ENCODE results near the gene MANF.
"Not testable (repeated sequence)": the region's sequence is repeated elsewhere in the genome, so short reads cannot be mapped to it uniquely, and the experiment has no call there.

MANF gene

GRCh38 chr3:51371943-51372557 lies 13.0 kb upstream of the MANF start:
- DNase-seq (ENCODE audit: extremely low read depth in 1 of 2, low read depth in 1 of 2), result no peak

- DNase-seq (ENCODE audit: extremely low read depth in 1 of 2, low read depth in 1 of 2), result no peak
Measured at GRCh38 chr3:51373658-51374421, 11.3 kb upstream of the MANF start.

- no peak for DNase-seq (ENCODE audit: extremely low read depth in 1 of 2, low read depth in 1 of 2)
Measured at GRCh38 chr3:51374456-51374855, 10.6 kb upstream of the MANF start.

- DNase-seq (ENCODE audit: extremely low read depth in 1 of 2, low read depth in 1 of 2), result no peak
Measured at GRCh38 chr3:51375136-51375535, 10.0 kb upstream of the MANF start.

DNA sequence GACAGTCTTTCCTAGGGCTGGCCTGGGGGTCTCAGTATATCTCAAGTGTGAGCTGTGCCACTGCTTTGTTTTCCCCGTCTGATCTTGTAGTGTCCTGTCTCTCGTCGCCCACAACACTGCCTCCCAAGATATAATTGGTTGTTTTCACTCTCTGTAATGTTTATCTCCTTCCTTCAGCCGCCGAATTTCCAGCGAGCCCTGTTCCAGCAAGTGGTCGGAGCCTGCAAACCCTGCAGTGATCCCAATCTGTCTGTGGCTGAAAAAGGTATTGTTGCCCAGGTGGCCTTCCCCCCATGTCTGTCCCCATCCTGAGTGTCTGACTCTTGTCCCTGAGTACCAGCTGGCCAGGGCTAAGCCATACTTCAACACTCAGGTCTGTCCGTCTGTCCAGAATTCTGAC lies 9.5 kb upstream of the MANF start:
- no peak for DNase-seq (ENCODE audit: extremely low read depth in 1 of 2, low read depth in 1 of 2)

- DNase-seq (ENCODE audit: extremely low read depth in 1 of 2, low read depth in 1 of 2), result no peak
Measured at GRCh38 chr3:51378065-51378464, 7.0 kb upstream of the MANF start.

DNA sequence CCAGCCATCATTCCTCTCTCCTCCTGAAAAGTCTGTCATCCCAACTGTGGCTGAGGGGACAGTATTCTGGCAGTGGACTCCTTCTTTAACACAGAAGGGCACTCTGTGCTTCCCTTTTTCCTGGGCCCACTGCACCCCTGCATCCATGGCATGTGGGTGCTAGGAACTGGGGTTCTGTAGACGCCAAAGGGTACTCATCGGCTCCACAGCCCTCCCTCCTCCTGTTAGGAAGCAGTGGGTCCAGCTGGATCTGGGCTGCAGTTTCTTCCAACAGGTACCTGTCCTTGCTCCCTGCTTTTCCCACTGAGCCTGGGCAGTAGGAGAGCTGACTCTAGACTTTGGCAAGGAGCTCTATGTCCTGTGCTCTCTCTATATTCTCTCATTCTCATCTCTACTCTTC lies 6.4 kb upstream of the MANF start:
- DNase-seq (ENCODE audit: extremely low read depth in 1 of 2, low read depth in 1 of 2), result no peak

DNA sequence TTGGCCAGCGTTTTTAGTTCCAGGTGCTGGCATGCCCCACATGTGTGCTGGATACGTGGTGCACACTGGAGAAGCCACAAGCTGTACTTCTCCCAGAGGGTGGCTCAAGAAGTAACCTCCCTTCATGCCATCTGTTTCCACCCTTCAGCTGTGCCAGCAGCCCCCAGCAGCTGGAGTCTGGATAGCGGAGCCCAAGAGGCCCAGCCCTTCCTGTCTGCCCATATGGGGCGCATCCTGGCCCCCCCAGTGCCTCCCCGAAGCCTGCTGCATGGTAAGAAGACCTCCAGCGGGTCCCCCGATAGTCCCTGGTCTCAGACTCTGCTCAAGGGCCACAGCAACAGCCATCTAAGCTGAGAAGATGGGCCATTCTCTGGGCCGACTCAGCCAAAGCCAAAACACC lies 5.8 kb upstream of the MANF start:
- DNase-seq (ENCODE audit: extremely low read depth in 1 of 2, low read depth in 1 of 2), result no peak

- DNase-seq (ENCODE audit: extremely low read depth in 1 of 2, low read depth in 1 of 2), result no peak
Measured at GRCh38 chr3:51379746-51380455, 5.2 kb upstream of the MANF start.

GRCh38 chr3:51380601-51381332 lies 4.3 kb upstream of the MANF start:
- no peak for DNase-seq (ENCODE audit: extremely low read depth in 1 of 2, low read depth in 1 of 2)

- DNase-seq (ENCODE audit: extremely low read depth in 1 of 2, low read depth in 1 of 2), result no peak
Measured at GRCh38 chr3:51381333-51381705, 3.8 kb upstream of the MANF start.

- no peak for DNase-seq (ENCODE audit: extremely low read depth in 1 of 2, low read depth in 1 of 2)
Measured at GRCh38 chr3:51382076-51382745, 2.9 kb upstream of the MANF start.

- no peak for DNase-seq (ENCODE audit: extremely low read depth in 1 of 2, low read depth in 1 of 2)
Measured at GRCh38 chr3:51382947-51383578, 2.0 kb upstream of the MANF start.

DNA sequence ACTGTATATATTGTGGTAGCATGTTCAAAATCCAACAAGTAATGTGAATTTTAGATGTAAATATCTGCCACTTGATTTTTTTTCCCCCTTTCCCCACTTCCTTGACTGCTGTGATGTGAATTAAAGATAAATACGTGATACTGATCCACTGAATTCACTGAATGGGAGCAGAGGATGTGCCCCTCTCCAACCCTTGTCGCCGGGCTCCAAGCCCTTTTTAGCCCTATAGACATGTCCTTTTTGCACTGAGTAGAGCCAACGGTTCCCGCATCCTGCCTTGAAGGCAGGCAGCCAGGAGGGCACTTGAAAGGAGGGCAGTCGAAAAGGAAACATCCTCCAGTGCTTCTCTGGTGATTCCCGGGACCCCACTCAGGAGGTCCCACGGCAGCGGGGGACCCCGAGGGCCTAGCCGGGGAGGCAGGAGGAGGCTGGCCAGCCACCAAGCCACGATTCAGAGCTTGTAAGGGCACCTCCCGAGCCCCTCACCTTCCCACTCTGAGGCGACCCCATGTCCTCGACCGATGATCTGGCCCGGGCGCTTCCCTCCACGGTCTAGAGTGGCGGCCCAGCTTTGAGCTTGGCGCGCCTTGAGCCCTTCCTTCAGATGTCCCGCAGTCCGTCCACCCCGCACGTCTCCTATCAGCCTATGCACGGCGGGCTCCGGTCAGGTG lies 901 bp upstream of the MANF start:
- DNase-seq (ENCODE audit: extremely low read depth in 1 of 2, low read depth in 1 of 2), result no peak

- DNase-seq (ENCODE audit: extremely low read depth in 1 of 2, low read depth in 1 of 2), result no peak
Measured at GRCh38 chr3:51385621-51386091, 565 bp downstream of the MANF start.

DNA sequence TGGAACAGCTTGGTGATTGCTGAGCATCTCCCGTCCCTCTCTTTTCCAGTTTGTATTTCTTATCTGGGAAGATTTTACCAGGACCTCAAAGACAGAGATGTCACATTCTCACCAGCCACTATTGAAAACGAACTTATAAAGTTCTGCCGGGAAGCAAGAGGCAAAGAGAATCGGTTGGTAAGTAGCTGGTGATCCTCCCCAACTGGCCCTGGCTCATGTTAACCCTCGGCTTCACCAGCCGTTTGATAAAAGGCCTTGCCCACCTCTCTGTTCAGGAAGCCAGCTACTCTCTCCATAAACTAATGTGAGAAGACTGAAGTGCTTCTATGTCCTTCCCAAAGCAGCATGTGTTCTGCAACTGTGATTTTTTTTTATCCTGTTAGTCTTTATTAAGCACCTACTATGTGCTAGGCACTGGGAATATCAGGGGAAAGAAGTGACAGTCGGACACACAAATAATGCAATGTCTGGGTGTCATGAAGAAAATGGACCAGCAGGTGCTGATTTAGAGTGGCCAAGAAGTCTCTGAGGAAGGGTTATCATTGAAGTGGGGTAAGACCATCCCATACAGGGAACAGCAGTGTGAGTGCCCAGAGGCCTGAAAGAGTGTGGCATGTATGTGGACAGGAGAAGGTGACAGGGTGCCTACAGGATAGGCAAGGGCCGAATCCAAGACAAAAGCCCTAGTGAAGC lies 1.2 kb downstream of the MANF start:
- no peak for DNase-seq (ENCODE audit: extremely low read depth in 1 of 2, low read depth in 1 of 2)

GRCh38 chr3:51386852-51387229 lies 1.8 kb downstream of the MANF start:
- no peak for DNase-seq (ENCODE audit: extremely low read depth in 1 of 2, low read depth in 1 of 2)

- not testable (repeated sequence) for DNase-seq (ENCODE audit: extremely low read depth in 1 of 2, low read depth in 1 of 2)
Measured at GRCh38 chr3:51387281-51387680, 2.2 kb downstream of the MANF start.

All from stimulated activated CD8-positive, alpha-beta memory T cell treated with anti-CD3 and anti-CD28 coated beads, Interleukin-7, amount 100 ng/mL, for 48 hours (primary cell).